Stimulated activated CD4-positive, alpha-beta T cell treated with anti-CD3 and anti-CD28 coated beads, TNF-alpha, amount 100 ng/mL, for 4 hours (primary cell): ENCODE data around the gene OSTN.

ENCODE experiments used
- DNase-seq, 3 experiments: peaks; one replicate each; pipeline ENCODE4 v3.0.0-alpha.2; 2020; ENCODE audit warnings: low read depth in 3 of 3

Gene OSTN

DNA sequence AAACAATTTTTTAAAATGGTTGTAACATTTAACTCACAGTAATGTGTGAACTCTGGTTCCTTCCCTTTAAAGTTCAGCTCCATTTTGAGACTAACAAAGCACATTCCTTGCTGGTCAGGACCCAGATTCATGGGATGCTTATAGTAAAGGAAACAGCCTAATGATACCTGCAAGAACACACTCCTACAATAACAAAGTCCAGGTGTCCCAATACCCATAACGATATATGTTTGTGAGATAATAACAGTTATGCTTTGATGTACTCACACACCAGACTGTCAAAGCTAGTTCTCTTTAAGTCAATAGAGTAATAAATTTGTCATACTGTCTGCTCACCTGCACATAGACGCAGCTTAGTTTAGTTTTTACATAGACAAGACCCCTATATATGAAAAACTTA, 114.3 kb downstream of the OSTN start:
- no peak for DNase-seq

DNA sequence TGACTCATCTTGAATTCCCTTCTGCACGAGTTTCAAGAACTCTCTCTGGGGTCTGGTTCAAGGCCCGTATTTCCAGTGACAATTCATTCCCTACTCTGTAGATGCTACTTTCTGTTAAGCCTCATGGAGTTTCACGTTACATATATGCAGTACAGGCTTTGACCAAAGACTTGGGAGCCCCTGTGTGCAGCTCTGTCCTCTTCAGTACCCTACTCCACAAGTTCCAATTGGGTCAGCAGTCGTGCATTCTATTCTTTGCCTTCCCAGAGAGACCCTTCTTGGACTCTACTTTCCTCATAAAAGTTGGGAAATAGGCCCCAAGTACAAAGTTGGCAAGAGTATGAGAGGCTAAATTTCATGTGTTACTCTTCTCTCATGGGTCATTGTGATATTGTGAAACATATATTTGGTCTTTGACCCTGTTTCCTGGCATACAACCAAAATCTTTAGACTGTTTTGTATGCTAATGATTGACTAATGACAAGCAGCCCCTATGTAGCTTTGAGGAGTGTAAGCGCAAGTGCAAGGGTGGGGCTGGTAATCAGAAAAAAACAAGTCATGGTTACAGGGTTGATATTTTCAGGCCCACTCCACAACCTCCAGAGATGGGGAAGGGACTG, 115.2 kb downstream of the OSTN start:
- no peak for DNase-seq
